HG03196 (cell line): ENCODE data around the gene TMEM86A.
"Not testable (repeated sequence)": the region's sequence is repeated elsewhere in the genome, so short reads cannot be mapped to it uniquely, and the experiment has no call there.

ENCODE experiments used
- ATAC-seq: cut with Tn5 transposase; IDR thresholded peaks from one replicate; pipeline ENCODE4 v1.9.1; 2021; ENCODE audit not compliant: unreplicated experiment

Gene TMEM86A, protein sequence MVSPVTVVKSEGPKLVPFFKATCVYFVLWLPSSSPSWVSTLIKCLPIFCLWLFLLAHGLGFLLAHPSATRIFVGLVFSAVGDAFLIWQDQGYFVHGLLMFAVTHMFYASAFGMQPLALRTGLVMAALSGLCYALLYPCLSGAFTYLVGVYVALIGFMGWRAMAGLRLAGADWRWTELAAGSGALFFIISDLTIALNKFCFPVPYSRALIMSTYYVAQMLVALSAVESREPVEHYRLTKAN

DNA sequence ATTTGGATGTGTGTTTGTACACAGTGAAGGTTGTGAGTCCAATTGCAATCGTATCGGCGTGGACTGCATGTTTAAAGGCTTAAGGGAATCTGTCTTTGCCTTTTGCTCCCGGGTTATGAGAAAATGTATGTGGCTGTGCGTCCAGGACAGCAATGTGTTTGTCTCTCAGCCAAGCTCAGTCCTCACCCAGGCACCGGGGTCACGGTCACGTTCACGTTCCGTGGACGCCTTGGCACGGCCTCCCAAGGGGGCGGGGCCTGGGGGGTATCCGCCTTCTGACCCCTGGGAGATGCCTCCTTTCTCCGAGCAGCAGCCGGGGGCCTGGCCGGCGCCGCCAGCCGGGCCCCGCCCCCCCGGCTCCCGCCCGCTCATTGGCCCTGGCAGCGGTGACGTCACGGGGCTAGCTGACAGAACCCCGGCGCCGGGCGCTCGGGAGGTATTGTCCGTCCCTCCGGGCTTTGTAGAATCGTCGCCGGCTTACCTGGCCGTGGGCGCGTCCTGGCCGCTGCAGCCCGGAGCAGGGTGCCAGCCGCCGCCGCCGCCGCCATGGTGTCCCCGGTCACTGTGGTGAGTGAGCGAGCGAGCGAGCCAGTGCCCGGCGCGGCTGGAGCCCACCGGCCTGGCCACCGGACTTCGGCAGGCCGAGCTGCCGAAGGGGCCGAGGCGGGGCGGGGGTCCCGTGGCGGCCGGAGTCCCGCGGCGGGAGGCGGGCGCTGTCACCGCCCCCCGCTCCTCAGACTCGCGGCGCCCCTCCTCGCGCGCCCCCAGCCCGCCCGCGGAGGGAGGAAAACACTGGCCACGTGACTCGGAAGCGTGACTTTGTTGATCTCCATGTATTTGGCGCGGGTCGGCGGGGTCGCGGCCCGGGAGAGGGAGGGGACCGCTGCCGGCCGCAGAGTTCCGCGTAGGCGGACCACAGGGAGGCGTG, at the start of gene TMEM86A:
Gene TMEM86A (plus strand): TSS at position 439 of the 928 bp plus-strand sequence. CDS start 108 bp downstream, at position 547.
- ATAC-seq: peak; percentile 82

DNA sequence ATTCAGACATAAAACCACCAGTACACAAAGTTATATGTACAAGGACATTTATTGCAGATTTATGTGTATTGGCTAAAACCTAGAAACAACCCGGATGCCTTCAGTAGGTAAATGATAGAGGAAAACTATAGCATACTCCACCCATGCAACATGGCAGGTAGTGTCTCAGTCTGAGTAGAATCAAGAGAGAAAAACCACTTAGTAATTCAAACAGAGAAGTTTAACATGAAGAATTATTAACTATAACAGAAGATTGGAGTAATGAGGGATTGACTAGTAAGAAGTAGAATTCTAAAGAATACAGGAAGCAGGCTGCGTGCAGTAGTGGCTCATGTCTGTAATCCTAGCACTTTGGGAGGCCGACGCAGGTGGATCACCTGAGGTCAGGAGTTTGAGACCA, 48.2 kb upstream of the TMEM86A start:
- peak; percentile 41 for ATAC-seq

DNA sequence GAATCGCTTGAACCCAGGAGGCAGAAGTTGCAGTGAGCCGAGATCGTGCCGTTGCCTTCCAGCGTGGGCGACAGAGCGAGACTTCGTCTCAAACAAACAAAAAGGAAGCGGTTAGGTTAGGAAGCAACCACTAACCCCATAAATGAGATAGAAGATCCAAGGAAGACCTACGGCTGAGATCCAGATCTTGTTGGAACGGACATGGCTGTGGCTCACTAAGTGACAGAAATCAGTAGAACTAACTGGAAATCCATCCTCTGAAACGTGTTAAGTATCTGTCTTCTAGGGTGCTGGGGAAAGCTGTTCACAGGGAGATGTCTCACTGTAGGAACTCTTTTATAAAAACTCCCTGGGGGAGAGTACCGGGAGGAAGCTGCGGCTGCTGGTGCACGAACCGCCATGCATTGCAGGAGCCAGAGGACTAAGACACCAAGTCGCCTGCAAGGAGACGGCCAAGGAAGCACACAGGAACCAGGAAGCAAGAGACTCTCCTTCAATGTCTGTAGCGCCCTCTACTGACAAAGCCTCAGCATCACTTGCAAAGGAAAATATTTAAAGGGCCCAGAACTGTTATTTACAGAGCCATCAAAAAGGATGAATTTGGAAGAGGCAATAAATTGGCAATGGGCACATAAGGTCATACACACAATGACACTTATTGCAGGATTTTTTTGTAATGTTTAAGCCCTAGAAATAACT, 47.6 kb upstream of the TMEM86A start:
- ATAC-seq: peak; percentile 76

DNA sequence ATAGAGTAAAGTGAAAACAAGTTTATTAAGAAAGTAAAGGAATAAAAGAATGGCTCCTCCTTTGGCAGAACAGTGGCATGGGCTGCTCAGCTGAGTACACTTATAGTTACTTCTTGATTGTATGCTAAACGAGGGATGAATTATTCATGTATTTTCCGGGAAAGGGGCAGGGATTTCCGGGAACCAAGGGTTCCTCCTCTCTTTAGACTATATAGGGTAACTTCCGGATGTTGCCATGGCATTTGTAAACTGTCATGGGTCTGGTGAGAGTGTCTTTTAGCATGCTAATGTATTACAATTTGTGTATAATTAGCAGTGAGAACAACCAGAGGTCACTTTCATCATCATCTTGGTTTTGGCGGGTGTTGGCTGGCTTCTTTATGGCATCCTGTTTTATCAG, 40.9 kb upstream of the TMEM86A start:
- no peak for ATAC-seq

DNA sequence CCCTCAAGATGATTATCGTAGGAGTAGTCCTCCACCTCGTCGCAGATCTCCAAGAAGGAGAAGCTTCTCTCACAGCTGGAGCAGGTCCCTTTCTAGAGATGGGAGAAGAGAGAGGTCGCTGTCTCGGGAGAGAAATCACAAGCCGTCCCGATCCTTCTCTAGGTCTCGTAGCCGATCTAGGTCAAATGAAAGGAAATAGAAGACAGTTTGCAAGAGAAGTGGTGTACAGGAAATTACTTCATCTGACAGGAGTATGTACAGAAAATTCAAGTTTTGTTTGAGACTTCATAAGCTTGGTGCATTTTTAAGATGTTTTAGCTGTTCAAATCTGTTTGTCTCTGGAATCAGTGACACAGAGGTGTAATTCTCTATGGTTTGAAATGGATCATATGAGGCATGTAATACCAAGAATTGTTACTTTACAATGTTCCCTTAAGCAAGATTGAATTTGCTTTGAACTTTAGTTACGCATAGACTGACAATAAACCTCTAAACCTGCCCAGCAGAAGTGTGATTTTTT, 33.2 kb upstream of the TMEM86A start:
- not testable (repeated sequence) for ATAC-seq

DNA sequence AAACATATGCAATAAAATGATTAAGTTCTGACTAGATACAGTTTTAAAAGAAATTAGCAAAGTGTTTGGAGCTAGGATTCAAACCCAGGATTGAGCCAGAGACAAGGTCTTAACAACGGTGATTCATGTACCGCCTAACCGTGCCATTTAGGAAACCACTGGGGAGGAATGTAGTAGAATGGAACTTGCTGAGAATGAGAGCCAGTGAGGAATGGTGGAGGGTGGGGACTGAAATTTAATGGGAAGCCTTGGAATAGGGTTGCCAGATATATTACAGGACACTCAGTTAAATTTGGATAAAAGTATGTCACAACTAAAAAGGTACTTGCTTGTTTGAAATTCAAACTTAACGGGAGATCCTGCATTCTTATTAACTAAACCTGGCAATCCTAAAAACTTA, 30.4 kb upstream of the TMEM86A start:
- ATAC-seq: no peak

DNA sequence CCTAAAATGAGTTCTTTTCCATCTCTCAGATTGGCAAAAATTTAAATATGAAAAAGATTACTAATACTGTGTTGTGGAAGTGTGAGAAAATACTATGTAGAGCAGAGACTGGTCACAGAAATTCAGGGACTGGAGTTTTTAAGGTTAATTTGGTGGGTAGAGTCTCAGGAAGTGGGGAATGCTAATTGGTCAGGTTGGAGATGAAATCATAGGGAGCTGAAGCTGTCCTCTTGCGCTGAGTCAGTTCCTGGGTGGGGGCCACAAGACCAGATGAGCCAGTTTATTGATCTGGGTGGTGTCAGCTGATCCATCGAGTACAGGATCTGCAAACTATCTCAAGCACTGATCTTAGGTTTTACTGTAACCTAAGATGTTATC, 29.4 kb upstream of the TMEM86A start:
- ATAC-seq: no peak

DNA sequence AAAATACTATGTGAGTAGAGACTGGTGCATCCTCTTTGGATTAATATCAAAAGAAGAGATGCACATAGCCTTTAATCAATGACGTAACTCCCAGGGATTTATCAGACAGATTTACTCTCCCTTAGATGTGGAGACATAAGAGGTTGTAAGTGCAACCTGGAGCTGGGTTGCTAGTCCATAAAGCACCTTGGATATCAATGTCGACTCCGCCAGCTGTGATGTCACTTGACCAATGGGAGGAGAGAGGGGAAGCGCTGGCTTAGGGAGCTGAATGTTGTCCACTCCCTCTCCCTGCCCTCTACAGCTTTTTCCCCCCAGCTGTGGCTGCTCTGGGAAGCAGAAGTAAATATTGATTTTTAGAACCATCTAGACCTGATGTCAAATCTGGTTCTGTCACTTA, 28.9 kb upstream of the TMEM86A start:
- no peak for ATAC-seq

DNA sequence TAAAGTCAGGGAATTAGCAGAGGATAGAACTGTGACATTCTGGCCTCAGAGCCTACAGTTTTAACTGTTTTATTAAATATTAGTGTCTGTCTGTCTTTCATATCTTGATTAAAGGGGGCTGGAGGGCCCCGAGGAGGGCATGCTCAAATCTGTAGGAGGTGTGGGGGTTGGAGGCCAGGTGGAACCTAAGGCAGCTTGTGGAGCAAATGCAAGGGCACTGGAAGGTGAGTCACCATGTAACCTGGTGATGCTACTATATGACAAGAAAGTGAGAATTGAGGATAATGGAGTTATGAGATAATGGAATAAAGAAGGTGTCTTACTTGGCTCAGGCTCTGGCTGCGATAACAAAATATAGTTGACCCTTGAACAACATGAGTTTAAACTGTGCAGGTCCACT, 27.3 kb upstream of the TMEM86A start:
- no peak for ATAC-seq

DNA sequence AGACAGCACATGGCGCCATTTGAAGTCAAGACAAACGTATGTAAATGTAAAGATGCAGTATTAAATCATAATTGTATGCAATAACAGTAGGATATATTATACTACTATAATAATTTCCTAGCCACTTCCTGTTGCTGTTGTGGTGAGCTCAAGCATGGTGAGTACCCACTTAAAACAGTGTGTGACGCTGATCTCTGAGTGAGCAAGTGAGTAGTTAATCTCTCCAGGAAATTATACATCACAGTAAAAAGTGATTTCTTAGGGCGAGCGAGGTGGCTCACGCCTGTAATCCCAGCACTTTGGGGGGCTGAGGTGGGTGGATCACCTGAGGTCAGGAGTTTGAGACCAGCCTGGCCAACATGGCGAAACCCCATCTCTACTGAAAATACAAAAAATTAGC, 26.4 kb upstream of the TMEM86A start:
- not testable (repeated sequence) for ATAC-seq

DNA sequence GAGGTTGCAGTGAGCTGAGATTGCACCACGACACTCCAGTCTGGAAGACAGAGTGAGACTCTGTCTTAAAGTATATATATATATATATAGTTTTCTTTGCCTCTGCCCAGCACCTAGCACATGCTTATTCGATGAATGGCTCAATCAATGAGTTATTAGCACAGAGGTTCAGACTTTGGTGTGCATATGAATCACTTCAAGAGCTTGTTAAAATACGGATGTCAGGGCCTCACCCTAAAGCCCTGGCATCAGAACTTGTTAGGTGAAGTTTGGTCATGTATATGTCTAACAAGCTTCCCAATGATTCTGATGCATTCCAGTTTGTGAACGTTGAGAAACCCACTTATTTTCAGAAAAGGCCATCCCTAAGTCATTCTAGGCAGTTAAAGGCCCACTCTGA, 21.8 kb upstream of the TMEM86A start:
- ATAC-seq: no peak

DNA sequence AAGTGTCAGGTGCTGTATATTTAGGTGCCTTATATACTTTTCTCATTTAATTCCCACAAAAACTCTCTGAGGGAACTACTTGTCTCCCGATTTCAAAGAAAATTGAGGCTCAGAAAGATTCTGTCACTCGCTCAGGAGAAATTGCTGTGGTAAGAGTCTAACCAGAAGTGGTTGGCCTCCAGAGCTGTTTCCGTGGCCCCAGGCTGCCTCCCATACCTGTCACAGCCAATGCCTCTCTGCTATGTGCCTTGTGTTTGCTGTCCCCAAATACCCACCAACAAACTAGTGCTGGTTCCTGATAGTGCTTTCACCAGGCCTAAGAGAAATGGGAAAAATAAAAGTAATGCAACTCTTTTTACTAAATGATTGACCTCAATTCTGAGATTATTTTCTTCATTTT, 21.0 kb upstream of the TMEM86A start:
- ATAC-seq: no peak

DNA sequence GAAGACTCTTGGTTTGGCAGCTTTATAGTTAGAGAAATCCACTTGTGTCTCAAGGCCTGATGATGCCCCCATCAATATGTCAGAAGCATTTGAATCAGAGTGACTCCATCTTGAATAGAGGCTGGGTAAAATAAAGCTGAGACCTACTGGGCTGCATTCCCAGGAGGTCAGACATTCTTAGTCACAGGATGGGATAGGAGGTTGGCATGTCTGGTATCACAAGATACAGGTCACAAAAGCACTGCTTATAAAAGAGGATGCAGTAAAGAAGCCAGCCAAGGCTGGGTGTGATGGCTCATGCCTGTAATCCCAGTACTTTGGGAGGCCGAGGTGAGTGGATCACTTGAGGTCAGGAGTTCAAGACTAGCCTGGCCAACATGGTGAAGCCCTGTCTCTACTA, 16.6 kb upstream of the TMEM86A start:
- ATAC-seq: not testable (repeated sequence)

DNA sequence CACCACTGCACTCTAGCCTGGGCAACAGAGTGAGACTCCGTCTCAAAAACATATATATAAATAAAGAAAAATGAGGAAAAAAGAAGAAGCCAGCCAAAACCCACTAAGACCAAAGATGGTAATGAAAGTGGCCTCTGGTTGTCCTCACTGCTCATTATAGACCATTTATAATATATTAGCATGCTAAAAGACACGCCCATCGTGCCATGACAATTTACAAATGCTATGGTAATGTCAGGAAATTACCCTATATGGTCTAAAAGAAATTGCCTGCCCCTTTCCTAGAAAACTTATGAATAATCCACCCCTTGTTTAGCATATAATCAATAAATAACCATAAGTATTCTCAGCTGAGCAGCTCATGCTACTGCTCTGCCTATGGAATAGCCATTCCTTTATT, 16.1 kb upstream of the TMEM86A start:
- no peak for ATAC-seq

DNA sequence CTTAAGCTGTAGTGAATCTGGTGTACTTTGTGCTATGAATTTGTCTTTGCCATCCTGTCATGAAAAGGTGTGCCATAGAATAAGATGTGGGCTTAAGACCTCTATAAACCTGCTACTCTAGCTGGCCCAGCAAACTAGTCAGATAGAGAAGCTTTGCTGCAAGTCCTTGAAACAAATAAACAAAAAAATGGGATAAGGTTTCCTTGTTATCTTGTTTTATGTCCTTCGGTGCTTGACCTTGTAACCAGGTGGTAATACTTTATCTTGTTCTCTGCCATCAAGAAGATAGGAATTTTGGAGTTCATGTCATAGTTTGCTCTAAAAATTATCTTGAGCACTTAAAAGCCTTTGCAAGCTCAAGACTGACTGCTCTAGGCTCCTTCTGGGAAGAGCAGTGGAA, 14.3 kb upstream of the TMEM86A start:
- ATAC-seq: no peak

DNA sequence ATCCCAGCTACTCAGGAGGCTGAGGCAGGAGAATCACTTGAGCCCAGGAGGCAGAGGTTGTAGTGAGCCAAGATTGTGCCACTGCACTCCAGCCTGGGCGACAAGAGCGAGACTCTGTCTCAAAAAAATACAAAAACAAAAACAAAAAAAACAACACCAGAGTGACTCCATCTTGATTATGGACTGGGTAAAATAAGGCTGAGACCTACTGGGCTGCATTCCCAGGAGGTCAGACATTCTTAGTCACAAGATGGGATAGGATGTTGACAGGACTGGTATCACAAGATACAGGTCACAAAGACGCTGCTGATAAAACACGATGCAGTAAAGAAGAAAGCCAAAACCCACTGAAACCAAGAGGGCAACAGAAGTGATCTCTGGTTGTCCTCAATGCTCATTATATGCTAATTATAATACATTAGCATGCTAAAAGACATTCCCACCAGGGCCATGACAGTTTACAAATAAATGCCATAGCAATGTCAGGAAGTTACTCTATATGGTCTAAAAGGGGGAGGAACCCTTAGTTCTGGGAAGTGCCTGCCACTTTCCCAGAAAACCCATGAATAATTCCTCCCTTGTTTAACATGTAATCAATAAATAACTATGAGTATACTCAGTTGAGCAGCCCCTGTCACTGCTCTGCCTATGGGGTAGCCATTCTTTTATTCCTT, 7.0 kb upstream of the TMEM86A start:
- not testable (repeated sequence) for ATAC-seq

DNA sequence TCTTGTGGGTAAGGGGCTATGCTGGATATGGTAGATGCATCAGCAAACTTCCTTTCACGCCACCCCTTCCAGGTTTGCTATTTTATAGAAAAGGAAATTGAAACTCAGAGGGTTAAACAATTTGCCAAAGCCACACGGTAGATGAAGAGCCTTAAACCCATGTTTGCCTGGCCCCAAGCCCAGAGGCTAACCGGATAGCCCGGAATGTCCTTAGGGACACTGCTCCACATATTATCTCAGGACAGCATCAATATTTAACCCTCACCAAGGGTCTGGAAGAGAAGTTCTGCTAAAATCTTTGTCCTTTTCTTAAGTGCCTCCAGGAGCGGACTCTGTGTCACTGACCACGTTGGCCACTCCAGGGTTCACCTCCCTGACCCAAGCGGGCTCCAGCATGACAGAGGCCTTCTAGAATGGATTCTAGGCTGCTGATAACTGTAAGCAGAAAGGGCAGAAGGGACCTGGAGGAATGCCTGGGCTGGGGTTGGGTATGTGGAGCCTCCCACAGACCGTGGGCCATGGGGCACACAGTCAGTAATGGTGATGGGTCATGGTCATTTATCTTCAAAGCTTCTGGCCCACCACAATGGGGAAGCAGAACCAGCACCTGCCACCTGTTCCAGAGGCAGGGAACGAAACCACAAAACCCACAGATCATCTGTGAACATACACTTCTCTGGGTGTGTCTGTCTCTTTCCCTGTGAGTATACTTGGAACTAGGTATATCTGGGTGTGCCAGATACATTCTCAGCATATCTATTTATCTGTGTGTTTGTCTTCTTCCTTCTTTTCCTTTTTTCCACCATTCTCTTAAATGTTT, 5.4 kb upstream of the TMEM86A start:
- no peak for ATAC-seq

DNA sequence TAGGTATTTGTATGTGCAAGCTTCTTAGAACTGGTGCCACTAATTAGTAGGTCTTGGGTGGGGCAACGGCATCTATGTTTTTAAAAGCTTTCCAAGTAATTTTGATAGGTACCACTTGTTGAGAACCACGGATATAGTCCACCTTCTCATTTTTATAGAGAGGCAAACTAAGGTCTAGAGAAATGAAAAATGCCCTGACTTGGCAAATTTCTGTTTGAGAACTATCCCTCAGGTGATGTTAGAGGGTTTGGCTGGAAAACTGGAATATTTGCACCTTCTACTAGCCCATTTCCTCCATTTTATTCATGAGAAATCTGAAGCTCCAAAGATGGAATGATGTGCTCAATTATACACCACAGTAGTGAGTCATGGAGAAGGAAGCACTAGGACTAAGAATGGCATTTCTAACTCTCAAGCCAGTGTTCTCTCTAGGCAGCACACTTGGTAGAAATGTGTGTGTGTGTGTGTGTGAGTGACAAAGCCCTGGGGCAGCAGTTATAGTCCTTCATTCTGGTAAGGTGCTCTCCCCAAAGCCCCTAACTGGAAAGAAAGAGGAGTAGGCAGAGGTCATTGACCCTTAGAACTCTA, 1.8 kb upstream of the TMEM86A start:
- no peak for ATAC-seq

DNA sequence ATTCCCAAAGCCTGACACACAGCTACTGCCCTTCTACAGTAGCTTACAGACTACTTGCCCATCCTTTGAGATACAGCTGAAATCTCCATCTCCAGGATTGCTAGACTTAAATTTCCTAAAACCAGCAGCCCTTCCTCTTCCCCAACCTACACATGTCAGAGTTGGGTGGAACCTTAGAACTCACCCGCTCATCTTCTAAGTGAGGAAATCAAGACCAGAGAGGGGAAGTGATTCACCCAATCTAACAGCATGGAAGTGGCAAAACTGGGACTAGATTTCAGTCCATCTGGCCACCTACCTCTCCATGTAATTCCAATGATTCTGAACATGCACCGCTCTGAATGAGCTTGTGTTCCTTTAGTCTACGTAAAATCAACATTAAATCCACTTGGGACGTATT, 1.0 kb upstream of the TMEM86A start:
- no peak for ATAC-seq

DNA sequence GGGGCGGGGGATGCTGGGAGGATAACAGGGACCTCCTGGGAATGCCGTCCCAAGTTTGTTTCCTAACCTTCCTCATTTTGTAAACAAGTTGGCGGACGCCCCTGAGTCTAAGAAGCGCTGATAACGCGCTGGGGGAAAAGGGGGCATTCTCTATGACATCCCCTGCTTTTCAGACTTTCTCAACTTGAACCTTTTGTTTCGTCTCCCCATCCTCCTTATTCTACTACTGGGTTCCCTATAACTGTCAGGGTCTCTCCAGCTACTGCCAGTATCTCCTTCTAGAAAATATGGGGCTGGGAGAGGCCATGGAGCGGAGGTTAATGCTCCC, 654 bp downstream of the TMEM86A start:
- no peak for ATAC-seq
